Subcutaneous adipose tissue (tissue), 4 donors: ENCODE results near the gene TBC1D8. TPM values are rescaled to one million over a fixed set of nuclear protein-coding genes. Genes with fewer than 3 reads are reported as not detected.

ENCODE experiments used
- CTCF ChIP-seq: fragments of 450-650 bp; IDR thresholded peaks from one replicate; pipeline ENCODE4 v1.5.1; 2016; ENCODE audit warnings: low read depth, mild to moderate bottlenecking, control low read depth, antibody characterized with exemption, moderate library complexity
- total RNA-seq, 4 donors: library from RNA; depleted of rRNA; stranded (reverse); fragments of >200 nt; gene quantifications; one replicate each; pipeline ENCODE4 v1.1.0, GENCODE V29; 2016

The TBC1D8 gene
- total RNA-seq, 4 donors from 2014 or later, result 21.2 to 119 (median 32.0) TPM

GRCh38 chr2:101052147-101052546, 99.0 kb downstream of the TBC1D8 start:
- no peak for TF ChIP-seq CTCF

- TF ChIP-seq CTCF, result no peak
These were observed 102.4 kb downstream of the TBC1D8 start for GRCh38 chr2:101048756-101049155.

- TF ChIP-seq CTCF, result no peak
These were observed 103.4 kb downstream of the TBC1D8 start for GRCh38 chr2:101047774-101048173.

GRCh38 chr2:101047075-101047766, 104.0 kb downstream of the TBC1D8 start:
- no peak for TF ChIP-seq CTCF

- TF ChIP-seq CTCF, result no peak
These were observed 105.9 kb downstream of the TBC1D8 start for GRCh38 chr2:101045330-101045729.

GRCh38 chr2:101041413-101041812, 109.8 kb downstream of the TBC1D8 start:
- TF ChIP-seq CTCF, result no peak

- no peak for TF ChIP-seq CTCF
These were observed 110.4 kb downstream of the TBC1D8 start for GRCh38 chr2:101040761-101041160.
